GM12878 (cell line): Measurements from ENCODE around the gene CTNS. TPM values are rescaled to one million over a fixed set of nuclear protein-coding genes. Genes with fewer than 3 reads are reported as not detected.

Source experiments
- ATF7 ChIP-seq: fragments of 450-650 bp; IDR thresholded peaks from 2 replicates; pipeline ENCODE4 v1.6.1; 2016; ENCODE audit warnings: low read depth, mild to moderate bottlenecking
- BMI1 ChIP-seq: fragments of 450-650 bp; IDR thresholded peaks from 2 replicates; pipeline ENCODE4 v1.6.1; 2016; ENCODE audit warnings: mild to moderate bottlenecking, moderate library complexity, borderline replicate concordance
- CHD1 ChIP-seq: IDR thresholded peaks from 2 replicates; pipeline ENCODE4 v1.6.1; 2012; ENCODE audit warnings: low read depth, low read length, improper control_type of control experiment
- CHD2 ChIP-seq: IDR thresholded peaks from 2 replicates; pipeline ENCODE4 v1.6.1; 2011; ENCODE audit warnings: low read depth, low read length, improper control_type of control experiment, borderline replicate concordance
- FOXK2 ChIP-seq: fragments of 450-650 bp; IDR thresholded peaks from 2 replicates; pipeline ENCODE4 v1.6.1; 2017; ENCODE audit warnings: mild to moderate bottlenecking, moderate library complexity
- FOXM1 ChIP-seq: IDR thresholded peaks from 2 replicates; pipeline ENCODE4 v1.6.1; 2012; ENCODE audit warnings: low read depth, mild to moderate bottlenecking, inconsistent platforms, low read length, moderate library complexity
- IRF4 ChIP-seq: IDR thresholded peaks from 2 replicates; pipeline ENCODE4 v1.6.1; 2011; ENCODE audit warnings: low read depth, low read length
- JUND ChIP-seq: IDR thresholded peaks from 2 replicates; pipeline ENCODE4 v1.6.1; 2012; ENCODE audit warnings: low read depth, mild to moderate bottlenecking, low read length, improper control_type of control experiment, moderate library complexity
- MTA3 ChIP-seq: IDR thresholded peaks from 2 replicates; pipeline ENCODE4 v1.6.1; 2012; ENCODE audit warnings: low read length, inconsistent platforms, borderline replicate concordance
- MYB ChIP-seq: fragments of 150-350 bp; IDR thresholded peaks from 2 replicates; pipeline ENCODE4 v1.6.1; 2014; ENCODE audit warnings: mild to moderate bottlenecking, low read depth, low read length, borderline replicate concordance
- PAX8 ChIP-seq: fragments of 450-650 bp; IDR thresholded peaks from 2 replicates; pipeline ENCODE4 v1.6.1; 2017; ENCODE audit warnings: mild to moderate bottlenecking, moderate library complexity
- RFX5 ChIP-seq: IDR thresholded peaks from 2 replicates; pipeline ENCODE4 v1.6.1; 2011; ENCODE audit warnings: low read depth, low read length, improper control_type of control experiment
- SIX5 ChIP-seq: IDR thresholded peaks from 2 replicates; pipeline ENCODE4 v1.6.1; 2011; ENCODE audit warnings: mild to moderate bottlenecking, low read depth, low read length, moderate library complexity; ENCODE audit not compliant: severe bottlenecking
- SMAD1 ChIP-seq: fragments of 450-650 bp; IDR thresholded peaks from 2 replicates; pipeline ENCODE4 v1.6.1; 2018; ENCODE audit warnings: mild to moderate bottlenecking, low read depth; ENCODE audit not compliant: partially characterized antibody
- TARDBP ChIP-seq: IDR thresholded peaks from 2 replicates; pipeline ENCODE4 v1.6.1; 2016; ENCODE audit warnings: borderline replicate concordance
- YBX1 ChIP-seq: fragments of 450-650 bp; IDR thresholded peaks from 2 replicates; pipeline ENCODE4 v1.6.1; 2016; ENCODE audit warnings: antibody characterized with exemption
- ZZZ3 ChIP-seq: IDR thresholded peaks from 2 replicates; pipeline ENCODE4 v1.6.1; 2011; ENCODE audit warnings: low read depth; ENCODE audit not compliant: control insufficient read depth, insufficient read length
- polyA plus RNA-seq, 11 experiments: library from polyadenylated mRNA; depleted of rRNA in 4 of 11; unstranded in 6 of 11; stranded (reverse) in 5 of 11; fragments of >200 nt; fragmentation: Nextera tagmentation in 4 of 11; fragmentation: Illumina TruSeq in 1 of 11; extraction: Ambion mirVana in 4 of 11; extraction: Trizol in 1 of 11; gene quantifications; 1 replicate in 1 of 11; 2 replicates in 10 of 11; pipeline versions ENCODE4 v1.2.1 to v1.2.3, GENCODE V29; 2011 to 2016; ENCODE audit warnings: inconsistent platforms in 2 of 11, missing spikeins in 2 of 11, low read depth in 1 of 11
- total RNA-seq, 4 experiments: library from RNA; depleted of rRNA in 3 of 4; stranded (reverse); fragments of >200 nt in 3 of 4; fragmentation: Illumina TruSeq in 1 of 4; extraction: Trizol in 1 of 4; gene quantifications; 2 replicates each; pipeline versions ENCODE4 v1.2.1 to v1.2.3, GENCODE V29; 2013 to 2021
- TF ChIP-seq, protein P1 (sequence below): fragments of 450-650 bp; IDR thresholded peaks from 2 replicates; pipeline ENCODE4 v1.6.1; 2014; ENCODE audit warnings: mild to moderate bottlenecking
- TF ChIP-seq, protein P2 (sequence below): fragments of 150-350 bp; IDR thresholded peaks from 2 replicates; pipeline ENCODE4 v1.6.1; 2014; ENCODE audit warnings: mild to moderate bottlenecking, low read depth, low read length
- TF ChIP-seq, protein P3 (sequence below): fragments of 450-650 bp; IDR thresholded peaks from 2 replicates; pipeline ENCODE4 v1.6.1; 2018; ENCODE audit warnings: mild to moderate bottlenecking, low read depth, moderate library complexity; ENCODE audit not compliant: partially characterized antibody
- TF ChIP-seq, protein P4 (sequence below): fragments of 450-650 bp; formaldehyde crosslinking; IDR thresholded peaks from 2 replicates; pipeline ENCODE4 v1.5.0; 2022; ENCODE audit warnings: mild to moderate bottlenecking, missing genetic modification characterization

CTNS gene
- total and polyA plus RNA-seq, 10 of the 15 experiments (the other 5 are each of a cell fraction or from before 2014, with no cell fraction given), result 0.92 to 10.7 (median 6.4) TPM

DNA sequence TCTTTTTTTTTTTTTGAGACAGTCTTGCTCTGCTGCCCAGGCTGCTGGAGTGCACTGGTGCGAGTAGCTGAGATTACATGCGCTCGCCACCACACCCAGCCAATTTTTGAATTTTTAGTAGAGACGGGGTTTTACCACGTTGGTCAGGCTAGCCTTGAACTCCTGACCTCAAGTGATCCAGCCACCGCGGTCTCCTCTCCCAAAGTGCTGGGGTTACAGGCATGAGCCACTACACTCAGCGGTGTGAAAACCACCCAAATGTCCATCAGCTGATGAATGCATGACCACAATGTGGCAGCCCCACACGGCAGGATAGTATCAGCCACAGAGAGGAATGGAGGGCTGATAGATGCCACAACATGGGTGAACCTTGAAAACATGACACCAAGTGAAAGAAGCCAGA is 57.3 kb downstream of the CTNS start (continued):
- no peak for TF ChIP-seq ZZZ3
- TF ChIP-seq RFX5, result no peak
- no peak for TF ChIP-seq TARDBP
- TF ChIP-seq CHD2, result 0 out of 2 replicates have a peak, but pooled peaks have one; percentile 25
- TF ChIP-seq, protein P1, sequence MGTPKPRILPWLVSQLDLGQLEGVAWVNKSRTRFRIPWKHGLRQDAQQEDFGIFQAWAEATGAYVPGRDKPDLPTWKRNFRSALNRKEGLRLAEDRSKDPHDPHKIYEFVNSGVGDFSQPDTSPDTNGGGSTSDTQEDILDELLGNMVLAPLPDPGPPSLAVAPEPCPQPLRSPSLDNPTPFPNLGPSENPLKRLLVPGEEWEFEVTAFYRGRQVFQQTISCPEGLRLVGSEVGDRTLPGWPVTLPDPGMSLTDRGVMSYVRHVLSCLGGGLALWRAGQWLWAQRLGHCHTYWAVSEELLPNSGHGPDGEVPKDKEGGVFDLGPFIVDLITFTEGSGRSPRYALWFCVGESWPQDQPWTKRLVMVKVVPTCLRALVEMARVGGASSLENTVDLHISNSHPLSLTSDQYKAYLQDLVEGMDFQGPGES, result no peak
- peak; percentile 63 for TF ChIP-seq SMAD1
- TF ChIP-seq CHD1, result no peak
- TF ChIP-seq JUND, result no peak
- TF ChIP-seq FOXK2, result no peak
- TF ChIP-seq, protein P2, sequence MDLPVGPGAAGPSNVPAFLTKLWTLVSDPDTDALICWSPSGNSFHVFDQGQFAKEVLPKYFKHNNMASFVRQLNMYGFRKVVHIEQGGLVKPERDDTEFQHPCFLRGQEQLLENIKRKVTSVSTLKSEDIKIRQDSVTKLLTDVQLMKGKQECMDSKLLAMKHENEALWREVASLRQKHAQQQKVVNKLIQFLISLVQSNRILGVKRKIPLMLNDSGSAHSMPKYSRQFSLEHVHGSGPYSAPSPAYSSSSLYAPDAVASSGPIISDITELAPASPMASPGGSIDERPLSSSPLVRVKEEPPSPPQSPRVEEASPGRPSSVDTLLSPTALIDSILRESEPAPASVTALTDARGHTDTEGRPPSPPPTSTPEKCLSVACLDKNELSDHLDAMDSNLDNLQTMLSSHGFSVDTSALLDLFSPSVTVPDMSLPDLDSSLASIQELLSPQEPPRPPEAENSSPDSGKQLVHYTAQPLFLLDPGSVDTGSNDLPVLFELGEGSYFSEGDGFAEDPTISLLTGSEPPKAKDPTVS, result no peak
- TF ChIP-seq ATF7, result peak; percentile 74
- TF ChIP-seq FOXM1, result peak; percentile 79
- no peak for TF ChIP-seq PAX8
- TF ChIP-seq SIX5, result no peak
- TF ChIP-seq MTA3, result peak; percentile 92
- TF ChIP-seq, protein P3, sequence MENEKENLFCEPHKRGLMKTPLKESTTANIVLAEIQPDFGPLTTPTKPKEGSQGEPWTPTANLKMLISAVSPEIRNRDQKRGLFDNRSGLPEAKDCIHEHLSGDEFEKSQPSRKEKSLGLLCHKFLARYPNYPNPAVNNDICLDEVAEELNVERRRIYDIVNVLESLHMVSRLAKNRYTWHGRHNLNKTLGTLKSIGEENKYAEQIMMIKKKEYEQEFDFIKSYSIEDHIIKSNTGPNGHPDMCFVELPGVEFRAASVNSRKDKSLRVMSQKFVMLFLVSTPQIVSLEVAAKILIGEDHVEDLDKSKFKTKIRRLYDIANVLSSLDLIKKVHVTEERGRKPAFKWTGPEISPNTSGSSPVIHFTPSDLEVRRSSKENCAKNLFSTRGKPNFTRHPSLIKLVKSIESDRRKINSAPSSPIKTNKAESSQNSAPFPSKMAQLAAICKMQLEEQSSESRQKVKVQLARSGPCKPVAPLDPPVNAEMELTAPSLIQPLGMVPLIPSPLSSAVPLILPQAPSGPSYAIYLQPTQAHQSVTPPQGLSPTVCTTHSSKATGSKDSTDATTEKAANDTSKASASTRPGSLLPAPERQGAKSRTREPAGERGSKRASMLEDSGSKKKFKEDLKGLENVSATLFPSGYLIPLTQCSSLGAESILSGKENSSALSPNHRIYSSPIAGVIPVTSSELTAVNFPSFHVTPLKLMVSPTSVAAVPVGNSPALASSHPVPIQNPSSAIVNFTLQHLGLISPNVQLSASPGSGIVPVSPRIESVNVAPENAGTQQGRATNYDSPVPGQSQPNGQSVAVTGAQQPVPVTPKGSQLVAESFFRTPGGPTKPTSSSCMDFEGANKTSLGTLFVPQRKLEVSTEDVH, result no peak
- no peak for TF ChIP-seq MYB
- no peak for TF ChIP-seq YBX1
- 0 out of 2 replicates have a peak, but pooled peaks have one; percentile 8 for TF ChIP-seq BMI1
- peak; percentile 83 for TF ChIP-seq IRF4
- TF ChIP-seq, protein P4, sequence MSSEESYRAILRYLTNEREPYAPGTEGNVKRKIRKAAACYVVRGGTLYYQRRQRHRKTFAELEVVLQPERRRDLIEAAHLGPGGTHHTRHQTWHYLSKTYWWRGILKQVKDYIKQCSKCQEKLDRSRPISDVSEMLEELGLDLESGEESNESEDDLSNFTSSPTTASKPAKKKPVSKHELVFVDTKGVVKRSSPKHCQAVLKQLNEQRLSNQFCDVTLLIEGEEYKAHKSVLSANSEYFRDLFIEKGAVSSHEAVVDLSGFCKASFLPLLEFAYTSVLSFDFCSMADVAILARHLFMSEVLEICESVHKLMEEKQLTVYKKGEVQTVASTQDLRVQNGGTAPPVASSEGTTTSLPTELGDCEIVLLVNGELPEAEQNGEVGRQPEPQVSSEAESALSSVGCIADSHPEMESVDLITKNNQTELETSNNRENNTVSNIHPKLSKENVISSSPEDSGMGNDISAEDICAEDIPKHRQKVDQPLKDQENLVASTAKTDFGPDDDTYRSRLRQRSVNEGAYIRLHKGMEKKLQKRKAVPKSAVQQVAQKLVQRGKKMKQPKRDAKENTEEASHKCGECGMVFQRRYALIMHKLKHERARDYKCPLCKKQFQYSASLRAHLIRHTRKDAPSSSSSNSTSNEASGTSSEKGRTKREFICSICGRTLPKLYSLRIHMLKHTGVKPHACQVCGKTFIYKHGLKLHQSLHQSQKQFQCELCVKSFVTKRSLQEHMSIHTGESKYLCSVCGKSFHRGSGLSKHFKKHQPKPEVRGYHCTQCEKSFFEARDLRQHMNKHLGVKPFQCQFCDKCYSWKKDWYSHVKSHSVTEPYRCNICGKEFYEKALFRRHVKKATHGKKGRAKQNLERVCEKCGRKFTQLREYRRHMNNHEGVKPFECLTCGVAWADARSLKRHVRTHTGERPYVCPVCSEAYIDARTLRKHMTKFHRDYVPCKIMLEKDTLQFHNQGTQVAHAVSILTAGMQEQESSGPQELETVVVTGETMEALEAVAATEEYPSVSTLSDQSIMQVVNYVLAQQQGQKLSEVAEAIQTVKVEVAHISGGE (CRISPR knock-in tag), result no peak
